Adrenal gland (tissue), 5 donors: Measurements from ENCODE around the gene RPAP3.

ENCODE experiments used
- CTCF ChIP-seq, 6 experiments: fragments of 450-650 bp in 4 of 6; fragments of 200-600 bp in 2 of 6; sonication (generic) in 1 of 6; IDR thresholded peaks; 1 replicate in 5 of 6; 2 replicates in 1 of 6; pipeline versions ENCODE4 v1.5.1 to v1.8.0; 2016 to 2021; ENCODE audit warnings: antibody characterized with exemption in 6 of 6, mild to moderate bottlenecking in 2 of 6, moderate library complexity in 1 of 6
- POLR2A ChIP-seq, 2 donors: fragments of 450-650 bp; IDR thresholded peaks; one replicate each; pipeline ENCODE4 v1.6.1; 2017; ENCODE audit warnings: antibody characterized with exemption in 2 of 2, mild to moderate bottlenecking in 2 of 2, moderate library complexity in 1 of 2
- donor health status: DM: no; HTN: no; CAD: no.

- TF ChIP-seq CTCF (IDR thresholded peaks at IDR 0.05) = peak; percentile 19 to 55 (median 44)
- TF ChIP-seq POLR2A (IDR thresholded peaks at IDR 0.05) = no peak
These were observed 38.3 kb upstream of the RPAP3 start for GRCh38 chr12:47744005-47744651.
